Measurements from ENCODE around the gene WDR7. TPM values are rescaled to one million over a fixed set of nuclear protein-coding genes. Genes with fewer than 3 reads are reported as not detected.

WDR7 gene
- total and polyA plus RNA-seq, 9 of the 15 experiments (the other 6 are each of a cell fraction or from before 2014, with no cell fraction given), result 1.4 to 9.4 (median 5.3) TPM

DNA sequence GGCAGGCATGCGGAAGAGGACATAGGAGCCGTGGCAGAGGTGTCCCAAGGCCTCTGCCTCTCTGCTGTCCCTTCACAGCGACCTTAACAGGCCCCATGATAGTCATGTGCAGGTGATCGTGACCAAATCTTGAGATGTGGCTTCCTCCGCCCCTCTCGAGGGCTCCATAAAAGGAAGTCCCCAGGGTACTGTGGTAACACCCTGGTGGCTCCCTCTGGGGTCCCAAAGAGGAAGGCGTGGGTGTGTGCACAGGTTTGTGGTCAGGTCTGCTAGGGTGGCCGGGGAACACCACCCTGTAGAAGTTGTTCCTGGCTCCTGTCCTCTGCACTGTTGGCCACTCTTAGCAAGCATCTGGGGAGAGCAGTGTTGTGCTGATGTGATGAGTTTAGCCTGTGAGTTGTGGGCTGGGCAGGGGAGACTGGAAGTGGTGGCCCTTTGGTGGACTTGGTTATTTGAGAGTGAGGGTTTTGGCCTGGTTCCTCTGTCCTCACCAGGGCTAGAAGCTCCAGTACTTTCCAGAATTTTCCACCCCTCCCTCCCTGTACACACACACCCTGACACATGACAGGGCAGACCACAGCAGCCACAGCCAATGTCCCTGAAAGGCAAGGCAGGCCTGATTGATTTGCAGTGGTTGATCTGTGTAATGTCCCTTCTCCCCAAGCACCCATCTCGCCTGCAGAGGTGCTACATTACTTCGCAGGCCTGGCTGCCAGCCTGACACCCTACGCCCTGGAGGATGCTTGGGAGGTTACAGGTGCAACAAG lies 426.8 kb downstream of the WDR7 start:
- TF ChIP-seq NRF1 (conservative IDR thresholded peaks at IDR 0.05 in 1 of 2, IDR thresholded peaks at IDR 0.05 in 1 of 2) (0 out of 4 replicates have a peak, but pooled peaks of 1 of the 2 experiments have one; percentile 32), GTF2E2 (tag; IDR thresholded peaks at IDR 0.05) (no peak), PURB (CRISPR knock-in tag; IDR thresholded peaks at IDR 0.05; ENCODE audit: low read depth) (no peak), ZNF232 (CRISPR knock-in tag; IDR thresholded peaks at IDR 0.05) (no peak), SMARCE1 (IDR thresholded peaks at IDR 0.05) (no peak), RBM39 (optimal IDR thresholded peaks at IDR 0.05; ENCODE audit: low read depth, low read length) (no peak), TAF9B (IDR thresholded peaks at IDR 0.05; ENCODE audit: partially characterized antibody) (no peak), NR2F6 (CRISPR knock-in tag; IDR thresholded peaks at IDR 0.05) (no peak)
- TF ChIP-seq, protein P1, sequence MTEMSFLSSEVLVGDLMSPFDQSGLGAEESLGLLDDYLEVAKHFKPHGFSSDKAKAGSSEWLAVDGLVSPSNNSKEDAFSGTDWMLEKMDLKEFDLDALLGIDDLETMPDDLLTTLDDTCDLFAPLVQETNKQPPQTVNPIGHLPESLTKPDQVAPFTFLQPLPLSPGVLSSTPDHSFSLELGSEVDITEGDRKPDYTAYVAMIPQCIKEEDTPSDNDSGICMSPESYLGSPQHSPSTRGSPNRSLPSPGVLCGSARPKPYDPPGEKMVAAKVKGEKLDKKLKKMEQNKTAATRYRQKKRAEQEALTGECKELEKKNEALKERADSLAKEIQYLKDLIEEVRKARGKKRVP (CRISPR knock-in tag; IDR thresholded peaks at IDR 0.05), result no peak
- ATAC-seq (peak; percentile 41; the same call in 2 of the 3 replicates), DNase-seq (ENCODE audit: extremely low read depth in 1 of 4, low spot score in 3 of 4) (no peak), FAIRE-seq (no peak)
- WGBS (ENCODE audit: insufficient coverage, low coverage, missing lambda C conversion rate), result 6% methylated on average over 10 of the region's 11 CpGs
- intact Hi-C loops (cut with micrococcal nuclease) (no loop called here), in situ Hi-C loops (cut with MboI) (no loop called here)
- H3K9me1 ChIP-seq (ENCODE audit: control insufficient read depth, insufficient read depth, low read length), result no peaks in the 10 kb centered on the region
- POLR2A ChIA-PET, result no interaction called here
- no peaks in the 10 kb centered on the region for H3K9me3 ChIP-seq (replicated peaks; ENCODE audit: control insufficient read depth, insufficient read depth, low read depth, low read length)
- H3K36me3 ChIP-seq (ENCODE audit: control insufficient read depth, insufficient read depth, low read length), result no peaks in the 10 kb centered on the region
- no peak overlapping the region for H3K4me3 ChIP-seq
- no peak overlapping the region for H3K27ac ChIP-seq (ENCODE audit: extremely low read depth, low read depth, low read length)
- H3K79me2 ChIP-seq (ENCODE audit: control insufficient read depth, insufficient read depth, low read length), result no peaks in the 10 kb centered on the region
- H3K4me1 ChIP-seq (replicated peaks in 1 of 2; ENCODE audit: control insufficient read depth in 2 of 2, insufficient read depth in 2 of 2, low read length in 2 of 2), result no peaks in the 10 kb centered on the region
- H4K20me1 ChIP-seq (replicated peaks; ENCODE audit: control insufficient read depth, insufficient read depth, low read length), result no peaks in the 10 kb centered on the region
- no TSS peak for BruUV-seq (replicated peaks)
- H3K27me3 ChIP-seq (ENCODE audit: control insufficient read depth in 2 of 2, insufficient read depth in 2 of 2, low read length in 2 of 2), result peaks cover 5 to 22% of the 10 kb centered on the region in 2 experiments; a peak in 3 of 5 replicates
- H3K4me2 ChIP-seq (ENCODE audit: insufficient read depth, low read length), result no peak overlapping the region
- H3K9ac ChIP-seq (ENCODE audit: insufficient read depth in 1 of 2, low read depth in 2 of 2, low read length in 2 of 2), result no peak overlapping the region
- no peak overlapping the region for H2AFZ ChIP-seq (ENCODE audit: low read depth, low read length)
- CTCF ChIA-PET (ENCODE audit: low intra/inter-chr PET ratio), result no interaction called here

Measured in K562 (cell line).